TTC549 (cell line): ENCODE measurements around the gene KRT35.

ENCODE experiments used
- FAIRE-seq: peaks from 2 replicates; lab custom pipeline; 2012; peaks lifted over from hg19 to GRCh38; lab: Jason Lieb, UNC

Gene KRT35

DNA sequence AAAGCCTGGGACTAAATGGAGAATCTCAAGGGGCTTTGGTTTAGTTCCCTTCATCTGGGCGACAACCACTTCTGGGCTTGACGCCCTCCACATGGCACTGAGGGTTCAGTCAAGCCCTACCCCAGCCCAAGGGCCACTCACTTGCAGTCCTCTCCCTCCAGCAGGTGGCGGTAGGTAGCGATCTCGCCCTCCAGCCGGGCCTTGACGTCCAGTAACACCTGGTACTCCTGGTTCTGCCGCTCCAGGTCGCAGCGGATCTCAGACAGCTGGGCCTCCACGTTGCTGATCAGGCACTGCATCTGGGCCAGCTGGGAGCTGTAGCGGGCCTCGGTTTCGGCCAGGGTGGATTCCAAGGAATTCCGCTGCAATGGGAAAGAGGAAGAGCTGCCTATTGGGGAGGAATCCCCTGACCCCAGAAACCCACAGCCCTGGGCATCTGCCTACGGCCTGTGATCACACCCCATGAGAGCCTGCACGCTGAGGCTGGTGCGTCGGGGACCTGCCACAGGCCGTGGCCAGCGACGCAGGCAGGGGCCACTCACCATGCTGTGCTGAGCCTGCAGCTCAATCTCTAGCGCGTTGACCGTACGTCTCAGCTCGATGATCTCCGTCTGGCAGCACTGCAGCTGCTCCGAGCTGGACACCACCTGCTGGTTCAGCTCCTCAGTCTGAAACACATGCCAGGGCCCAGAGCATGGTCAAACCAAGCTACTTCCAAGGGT is 6.0 kb upstream of the KRT35 start:
- no peak for FAIRE-seq

- no peak for FAIRE-seq
Observed at GRCh38 chr17:41486316-41486715, 5.4 kb upstream of the KRT35 start.

DNA sequence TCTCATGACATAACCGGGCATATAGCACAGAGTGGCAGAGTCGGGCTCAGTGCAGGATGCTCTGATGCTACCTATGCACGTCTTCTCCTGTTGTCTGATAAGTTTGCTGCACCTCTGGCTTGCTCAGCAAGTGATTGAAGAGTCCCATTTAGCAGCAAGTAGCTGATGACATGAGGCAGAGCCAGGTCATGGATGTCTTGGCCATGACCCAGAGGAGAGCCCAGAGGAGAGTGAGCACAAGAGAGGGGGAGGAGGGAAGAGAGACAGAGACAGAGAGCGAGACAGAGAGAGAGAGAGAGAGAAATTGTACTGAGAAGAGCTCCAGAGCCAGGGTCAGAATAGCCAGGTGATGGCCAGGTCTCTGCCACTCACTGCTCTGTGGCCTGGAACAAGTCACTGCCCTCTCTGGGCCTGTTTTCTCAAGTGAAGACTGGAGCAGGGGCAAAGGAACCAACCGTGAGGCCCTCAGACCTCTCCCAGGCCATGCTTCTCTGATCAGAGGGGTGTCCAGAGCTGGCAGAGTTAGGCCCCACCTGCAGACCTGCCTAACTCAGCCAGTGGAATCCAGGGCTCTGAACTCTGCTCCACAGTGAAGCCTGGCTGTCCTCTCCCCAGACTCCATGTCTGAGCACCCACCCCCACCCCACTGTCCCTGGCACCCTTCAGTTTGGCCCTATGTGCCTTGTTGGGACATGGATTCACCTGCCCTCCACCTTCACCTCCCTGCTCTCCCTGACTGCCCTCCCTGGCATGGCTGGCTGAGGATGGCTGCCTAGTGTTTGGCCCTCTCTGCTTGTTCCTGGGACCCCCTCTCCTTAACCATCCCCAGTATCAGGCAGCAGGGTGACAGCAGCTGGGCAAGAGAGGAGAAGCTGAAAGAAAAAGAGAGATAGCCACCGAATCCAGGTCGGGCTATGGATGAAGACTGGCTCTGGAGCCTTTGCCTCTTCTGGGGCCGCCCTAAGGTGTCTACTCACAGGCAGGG is 4.3 kb upstream of the KRT35 start:
- no peak for FAIRE-seq

GRCh38 chr17:41483991-41484826 is 3.3 kb upstream of the KRT35 start:
- no peak for FAIRE-seq

DNA sequence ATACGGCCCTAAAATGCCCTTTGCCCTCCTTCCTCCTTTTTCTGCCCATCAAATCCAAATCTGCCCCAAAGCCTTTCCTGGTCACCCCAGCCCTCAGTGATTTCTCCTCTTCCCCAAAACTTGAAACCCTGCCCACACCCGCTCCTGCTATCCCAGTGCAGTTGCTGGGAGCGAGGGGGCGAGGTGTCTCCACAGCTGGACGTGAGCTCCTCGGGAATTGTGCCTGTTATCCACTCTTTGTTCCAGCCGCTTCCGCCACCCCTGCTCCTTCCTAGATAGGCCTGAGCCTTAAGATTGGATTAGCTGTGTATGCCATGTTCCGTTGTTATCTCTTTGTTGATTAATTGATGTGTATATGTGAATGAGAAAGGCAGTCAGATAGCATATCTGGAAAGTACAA is 2.6 kb upstream of the KRT35 start:
- FAIRE-seq = no peak

- FAIRE-seq = no peak
Observed at GRCh38 chr17:41480581-41480980, 370 bp downstream of the KRT35 start.

- FAIRE-seq = no peak
Observed at GRCh38 chr17:41480136-41480535, 815 bp downstream of the KRT35 start.

DNA sequence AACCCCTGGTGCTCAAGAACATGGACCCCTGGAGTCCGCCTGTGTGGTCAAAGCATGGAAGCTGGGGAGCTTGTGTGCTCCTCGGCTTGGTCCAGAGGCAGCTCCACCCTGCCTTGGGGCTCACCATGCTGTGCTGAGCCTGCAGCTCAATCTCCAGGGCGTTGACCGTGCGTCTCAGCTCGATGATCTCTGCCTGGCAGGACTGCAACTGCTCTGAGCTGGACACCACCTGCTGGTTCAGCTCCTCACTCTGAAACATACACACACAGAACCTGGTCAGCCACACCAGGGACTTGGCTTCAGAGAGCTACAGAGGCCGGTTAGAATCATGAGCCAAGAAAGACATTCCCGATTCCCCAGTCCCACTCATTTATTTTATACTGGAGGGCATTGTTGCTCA is 2.7 kb downstream of the KRT35 start:
- FAIRE-seq = no peak

DNA sequence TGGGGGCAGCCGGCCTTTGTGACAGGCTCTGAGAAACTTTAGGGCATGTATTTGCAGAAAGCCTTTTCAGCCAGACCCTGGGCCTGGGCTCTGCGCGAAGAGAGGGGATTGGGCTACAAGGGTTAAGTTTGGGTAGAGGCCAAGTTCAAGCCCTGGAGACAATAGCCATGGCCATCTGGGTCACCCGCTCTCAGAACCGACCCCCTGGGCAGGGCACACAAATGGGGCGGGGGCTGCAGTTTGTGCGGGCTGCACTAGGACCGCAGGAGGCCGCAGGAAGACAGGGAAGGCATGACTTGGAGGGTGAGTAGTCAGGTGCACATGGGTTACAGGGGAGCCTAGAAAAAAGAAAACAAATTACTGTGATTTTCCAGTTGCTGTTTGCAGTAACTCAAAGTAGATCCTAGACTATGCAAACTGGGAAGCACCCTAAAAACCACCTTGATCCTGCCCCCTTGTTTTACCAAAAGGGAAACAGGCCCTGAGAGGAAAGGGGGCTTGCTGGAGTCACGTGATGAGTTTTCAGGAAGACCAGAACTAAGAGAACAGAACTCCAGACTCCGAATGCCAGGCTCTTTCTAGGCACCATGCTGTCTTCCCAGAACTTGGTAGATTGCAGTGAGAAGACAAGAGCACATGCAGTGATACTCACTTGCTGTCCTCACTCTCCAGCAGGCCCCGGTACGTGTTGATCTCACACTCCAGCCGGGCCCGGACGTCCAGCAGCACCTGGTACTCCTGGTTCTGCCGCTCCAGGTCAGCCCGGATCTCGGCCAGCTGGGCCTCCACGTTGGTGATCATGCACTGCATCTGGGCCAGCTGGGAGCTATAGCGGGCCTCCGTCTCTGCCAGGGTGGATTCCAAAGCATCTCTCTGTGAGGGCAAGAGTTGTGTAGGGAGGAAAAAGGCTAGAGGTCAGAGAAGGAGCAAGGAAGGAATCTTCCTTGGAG is 3.8 kb downstream of the KRT35 start:
- FAIRE-seq = no peak

- FAIRE-seq = no peak
Observed at GRCh38 chr17:41475421-41475820, 5.5 kb downstream of the KRT35 start.

DNA sequence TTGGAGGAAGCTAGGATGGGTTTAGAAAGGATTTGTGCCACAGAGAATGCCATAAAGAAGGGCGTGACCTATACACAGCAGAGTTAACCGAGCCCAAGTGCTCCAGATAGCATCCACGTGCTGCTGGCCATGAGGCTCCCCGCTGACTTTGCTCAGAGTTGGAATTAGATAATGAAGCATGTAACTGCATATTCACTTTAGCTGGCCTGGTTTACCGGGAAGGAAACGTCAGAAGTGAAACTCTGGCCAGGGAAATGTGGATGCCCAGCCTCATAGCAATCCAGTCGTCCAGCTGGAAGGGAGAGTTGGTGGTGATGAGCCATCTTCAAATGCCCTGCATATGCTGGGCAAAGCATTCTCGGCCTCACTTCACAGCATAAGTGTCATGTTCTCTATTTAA is 6.1 kb downstream of the KRT35 start:
- FAIRE-seq = no peak

GRCh38 chr17:41468346-41468745 is 12.6 kb downstream of the KRT35 start:
- FAIRE-seq = no peak

- FAIRE-seq = no peak
Observed at GRCh38 chr17:41467561-41467960, 13.4 kb downstream of the KRT35 start.

DNA sequence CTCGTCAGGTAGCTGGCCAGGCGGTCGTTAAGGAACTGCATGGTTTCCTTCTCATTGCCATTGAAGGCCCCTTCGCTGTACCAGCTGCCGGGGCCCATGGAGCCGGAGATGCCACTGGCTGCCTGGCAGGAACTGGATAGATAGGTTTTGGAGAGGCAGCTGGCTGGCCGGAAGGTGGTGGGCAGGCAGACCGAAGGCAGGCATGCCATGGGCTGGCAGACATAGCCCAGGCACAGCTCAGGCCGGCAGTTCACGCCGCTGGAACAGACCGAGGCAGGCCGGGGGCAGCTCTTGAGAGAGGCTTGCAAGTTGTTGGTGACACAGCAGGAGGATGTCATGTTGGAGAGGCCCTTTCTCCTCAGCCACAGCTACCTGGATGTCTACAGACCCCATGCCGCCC is 14.0 kb downstream of the KRT35 start, which contains the start of gene KRT32:
TSS of gene KRT32 (minus strand) at position 399 of the 400 bp plus-strand sequence. CDS start at position 338, 61 bp downstream.
- no peak for FAIRE-seq

- FAIRE-seq = no peak
Observed at GRCh38 chr17:41464682-41465081, 16.3 kb downstream of the KRT35 start.

DNA sequence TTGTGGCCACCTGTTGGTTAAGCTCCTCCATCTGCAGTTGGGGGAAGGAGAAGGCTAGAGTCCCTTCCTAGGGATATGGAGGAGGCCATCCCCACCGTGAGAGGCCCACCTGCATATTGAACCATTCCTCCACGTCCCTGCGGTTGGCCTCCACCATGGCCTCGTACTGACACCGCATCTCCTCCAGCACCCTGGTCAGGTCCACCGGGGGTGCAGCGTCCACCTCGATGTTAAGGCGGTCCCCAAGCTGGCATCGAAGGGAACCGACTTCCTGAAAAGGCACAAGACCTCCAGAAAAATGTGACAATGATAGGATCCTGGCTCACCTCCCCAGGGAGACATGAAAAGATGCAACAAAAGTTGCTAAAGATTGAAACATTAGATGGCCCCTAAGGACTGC is 16.8 kb downstream of the KRT35 start:
- no peak for FAIRE-seq

GRCh38 chr17:41463746-41464145 is 17.2 kb downstream of the KRT35 start:
- no peak for FAIRE-seq

DNA sequence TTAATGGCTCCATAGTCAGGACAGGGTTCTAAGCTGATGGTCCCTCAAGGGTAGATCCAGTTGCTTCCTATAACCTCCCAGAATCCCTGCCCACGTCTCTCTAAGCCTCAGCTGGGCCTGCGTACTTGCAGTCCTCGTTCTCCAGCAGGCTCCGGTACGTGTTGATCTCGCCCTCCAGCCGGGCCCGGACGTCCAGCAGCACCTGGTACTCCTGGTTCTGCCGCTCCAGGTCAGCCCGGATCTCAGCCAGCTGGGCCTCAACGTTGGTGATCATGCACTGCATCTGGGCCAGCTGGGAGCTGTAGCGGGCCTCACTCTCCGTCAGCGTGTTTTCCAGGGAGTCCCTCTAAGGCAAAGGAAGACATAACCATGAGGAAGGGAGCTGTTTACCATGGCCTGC is 18.2 kb downstream of the KRT35 start:
- no peak for FAIRE-seq

GRCh38 chr17:41457676-41458075 is 23.3 kb downstream of the KRT35 start:
- no peak for FAIRE-seq

DNA sequence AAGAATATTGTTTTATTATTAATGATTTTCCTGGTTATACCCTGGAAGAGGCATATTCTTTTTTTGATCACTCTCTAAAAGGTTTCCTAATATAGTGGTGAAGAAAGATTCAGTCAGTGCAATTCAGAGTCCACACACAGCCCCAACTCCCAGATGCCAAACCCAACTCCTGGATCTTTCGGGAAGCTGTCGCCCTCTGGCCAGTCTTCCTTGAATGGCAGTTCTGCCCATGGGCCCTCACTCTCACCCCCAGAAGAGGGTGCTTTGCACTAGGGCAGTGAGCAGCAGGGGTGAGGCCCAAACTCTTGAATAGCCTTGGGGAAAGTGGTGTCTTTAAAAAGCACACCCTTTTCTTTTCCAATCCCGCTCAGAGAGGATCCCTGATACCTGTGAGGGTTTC is 24.7 kb downstream of the KRT35 start:
- FAIRE-seq = no peak

DNA sequence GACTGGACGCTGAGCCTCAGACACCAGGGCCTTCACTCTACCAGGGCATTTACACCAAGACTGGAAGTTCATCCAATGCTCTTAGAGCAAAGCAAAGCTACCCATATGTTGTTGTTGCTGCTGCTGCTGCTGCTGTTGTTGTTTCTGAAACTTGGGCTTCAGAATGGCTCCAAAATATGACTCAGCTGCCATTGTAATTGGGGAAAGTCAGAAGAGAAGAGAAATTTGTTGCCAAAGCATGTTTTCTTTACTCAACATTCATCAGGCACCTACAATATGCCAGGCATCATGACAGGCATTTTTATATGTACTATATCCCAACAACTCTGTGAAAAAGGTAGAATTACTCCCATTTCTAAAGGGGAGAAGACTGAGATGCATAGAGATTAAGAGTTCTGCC is 25.7 kb downstream of the KRT35 start:
- FAIRE-seq = no peak
